ENCODE results near the gene CHD6. TPM values are rescaled to one million over a fixed set of nuclear protein-coding genes. Genes with fewer than 3 reads are reported as not detected.
A peak's percentile ranks its signal among the peaks of the same experiment; 100 is the strongest.

CHD6 gene
- total and polyA plus RNA-seq, 2 of the 13 experiments (the other 11 are each of a cell fraction or from before 2014, with no cell fraction given) = 14.4 to 52.0 TPM

- TF ChIP-seq ZHX2 (IDR thresholded peaks at IDR 0.05; ENCODE audit: low read depth) = no peak; the same call in 1 of the 2 replicates
- no peak for TF ChIP-seq ZHX2 (CRISPR knock-in tag; IDR thresholded peaks at IDR 0.05; ENCODE audit: borderline replicate concordance)
- TF ChIP-seq IRF2 (CRISPR knock-in tag; IDR thresholded peaks at IDR 0.05) = no peak
- no peak for TF ChIP-seq SKIL (CRISPR knock-in tag; IDR thresholded peaks at IDR 0.05; ENCODE audit: borderline replicate concordance)
- no peak for TF ChIP-seq NR1H2 (CRISPR knock-in tag; IDR thresholded peaks at IDR 0.05; ENCODE audit: borderline replicate concordance, low read depth)
- TF ChIP-seq KLF11 (CRISPR knock-in tag; IDR thresholded peaks at IDR 0.05) = no peak; the same call in 1 of the 2 replicates
- TF ChIP-seq ATF1 (CRISPR knock-in tag; IDR thresholded peaks at IDR 0.05) = peak; percentile 46; the same call in 1 of the 2 replicates
- no peak for TF ChIP-seq ARID4A (CRISPR knock-in tag; IDR thresholded peaks at IDR 0.05; ENCODE audit: borderline replicate concordance)
- TF ChIP-seq SMAD1 (CRISPR knock-in tag; IDR thresholded peaks at IDR 0.05; ENCODE audit: borderline replicate concordance, low read depth) = no peak
- TF ChIP-seq AHR (CRISPR knock-in tag; IDR thresholded peaks at IDR 0.05) = no peak
- peak; percentile 70; the same call in 1 of the 2 replicates for TF ChIP-seq MIER3 (CRISPR knock-in tag; IDR thresholded peaks at IDR 0.05; ENCODE audit: borderline replicate concordance)
- TF ChIP-seq ZFP82 (CRISPR knock-in tag; IDR thresholded peaks at IDR 0.05; ENCODE audit: borderline replicate concordance) = no peak
- TF ChIP-seq TBX2 (CRISPR knock-in tag; IDR thresholded peaks at IDR 0.05; ENCODE audit: borderline replicate concordance) = no peak
- TF ChIP-seq HNRNPLL (IDR thresholded peaks at IDR 0.05; ENCODE audit: low read depth, low read length, poor library complexity, severe bottlenecking) = no peak
Observed at GRCh38 chr20:41428285-41428684, 189.9 kb downstream of the CHD6 start (continued).

Data from HepG2 (cell line).